ENCODE results near the gene MUC21. TPM values are rescaled to one million over a fixed set of nuclear protein-coding genes. Genes with fewer than 3 reads are reported as not detected.
"Not testable (repeated sequence)": the region's sequence is repeated elsewhere in the genome, so short reads cannot be mapped to it uniquely, and the experiment has no call there.

The MUC21 gene
- total RNA-seq, 2 donors from 2014 or later = not detected

GRCh38 chr6:30957716-30958115 is 25.8 kb upstream of the MUC21 start:
- Mint-ChIP-seq H3K36me3 (ENCODE audit: low read depth) (no peaks in the 10 kb centered on the region), H3K4me1 (no peaks in the 10 kb centered on the region), H3K9me3 (no peaks in the 10 kb centered on the region), H3K4me3 (no peak overlapping the region), H3K27me3 (peaks cover 37% of the 10 kb centered on the region), H3K27ac (no peak overlapping the region)
- ATAC-seq (replicated peaks) = no peak

GRCh38 chr6:30960907-30961673 is 22.4 kb upstream of the MUC21 start:
- Mint-ChIP-seq H3K27me3 (peaks cover 44% of the 10 kb centered on the region), H3K36me3 (ENCODE audit: low read depth) (no peaks in the 10 kb centered on the region), H3K9me3 (no peaks in the 10 kb centered on the region), H3K4me1 (peaks cover 23% of the 10 kb centered on the region), H3K4me3 (no peak overlapping the region), H3K27ac (no peak overlapping the region)
- ATAC-seq (replicated peaks) = no peak

- H3K4me3 Mint-ChIP-seq = no peak overlapping the region
- peaks cover 32% of the 10 kb centered on the region for H3K27me3 Mint-ChIP-seq
- H3K4me1 Mint-ChIP-seq = peaks cover 23% of the 10 kb centered on the region
- H3K36me3 Mint-ChIP-seq (ENCODE audit: low read depth) = no peaks in the 10 kb centered on the region
- no peaks in the 10 kb centered on the region for H3K9me3 Mint-ChIP-seq
- ATAC-seq (replicated peaks) = no peak
- H3K27ac Mint-ChIP-seq = no peak overlapping the region
These were observed 20.8 kb upstream of the MUC21 start for GRCh38 chr6:30962716-30963115.

GRCh38 chr6:30963641-30964040 is 19.9 kb upstream of the MUC21 start:
- H3K27ac Mint-ChIP-seq = no peak overlapping the region
- no peaks in the 10 kb centered on the region for H3K9me3 Mint-ChIP-seq
- peak overlapping the region; percentile 39 for H3K4me3 Mint-ChIP-seq
- peaks cover 29% of the 10 kb centered on the region for H3K27me3 Mint-ChIP-seq
- peaks cover 23% of the 10 kb centered on the region for H3K4me1 Mint-ChIP-seq
- ATAC-seq (replicated peaks) = peak; percentile 60
- no peaks in the 10 kb centered on the region for H3K36me3 Mint-ChIP-seq (ENCODE audit: low read depth)

GRCh38 chr6:30964075-30964474 is 19.4 kb upstream of the MUC21 start:
- Mint-ChIP-seq H3K4me1 (peaks cover 23% of the 10 kb centered on the region), H3K36me3 (ENCODE audit: low read depth) (no peaks in the 10 kb centered on the region), H3K27ac (peak overlapping the region; percentile 20), H3K9me3 (no peaks in the 10 kb centered on the region), H3K27me3 (peaks cover 27% of the 10 kb centered on the region), H3K4me3 (peak overlapping the region; percentile 39)
- peak; percentile 80 for ATAC-seq (replicated peaks)

- Mint-ChIP-seq H3K9me3 (no peaks in the 10 kb centered on the region), H3K27ac (peak overlapping the region; percentile 20)
These were observed 18.3 kb upstream of the MUC21 start for GRCh38 chr6:30965140-30965601.

GRCh38 chr6:30966154-30966553 is 17.4 kb upstream of the MUC21 start:
- H3K27ac Mint-ChIP-seq = peak overlapping the region; percentile 20
- no peaks in the 10 kb centered on the region for H3K36me3 Mint-ChIP-seq (ENCODE audit: low read depth)
- H3K27me3 Mint-ChIP-seq = peaks cover 22% of the 10 kb centered on the region
- no peak overlapping the region for H3K4me3 Mint-ChIP-seq
- ATAC-seq (replicated peaks) = no peak
- peaks cover 23% of the 10 kb centered on the region for H3K4me1 Mint-ChIP-seq
- no peaks in the 10 kb centered on the region for H3K9me3 Mint-ChIP-seq

More at GRCh38 chr6:30965140-30965601, 18.3 kb upstream of the MUC21 start:
- Mint-ChIP-seq H3K36me3 (ENCODE audit: low read depth) (no peaks in the 10 kb centered on the region), H3K4me3 (no peak overlapping the region), H3K4me1 (peaks cover 23% of the 10 kb centered on the region), H3K27me3 (peaks cover 25% of the 10 kb centered on the region)
- ATAC-seq (replicated peaks) = peak; percentile 58

GRCh38 chr6:30969171-30969570 is 14.3 kb upstream of the MUC21 start:
- H3K9me3 Mint-ChIP-seq; ATAC-seq (replicated peaks); H3K27ac Mint-ChIP-seq; H3K4me3 Mint-ChIP-seq; H3K36me3 Mint-ChIP-seq (ENCODE audit: low read depth): not testable (repeated sequence)
- Mint-ChIP-seq H3K4me1 (peaks cover 15% of the 10 kb centered on the region), H3K27me3 (peaks cover 30% of the 10 kb centered on the region)

- peaks cover 15% of the 10 kb centered on the region for H3K27me3 Mint-ChIP-seq
- no peaks in the 10 kb centered on the region for H3K9me3 Mint-ChIP-seq
- H3K4me3 Mint-ChIP-seq = no peak overlapping the region
- H3K27ac Mint-ChIP-seq = no peak overlapping the region
- H3K36me3 Mint-ChIP-seq (ENCODE audit: low read depth) = no peaks in the 10 kb centered on the region
- no peaks in the 10 kb centered on the region for H3K4me1 Mint-ChIP-seq
- ATAC-seq (replicated peaks) = no peak
These were observed 12.6 kb upstream of the MUC21 start for GRCh38 chr6:30970946-30971345.

- H3K9me3 Mint-ChIP-seq = no peaks in the 10 kb centered on the region
- H3K4me3 Mint-ChIP-seq = no peak overlapping the region
- H3K27me3 Mint-ChIP-seq = peaks cover 15% of the 10 kb centered on the region
- no peaks in the 10 kb centered on the region for H3K36me3 Mint-ChIP-seq (ENCODE audit: low read depth)
- no peak for ATAC-seq (replicated peaks)
- no peaks in the 10 kb centered on the region for H3K4me1 Mint-ChIP-seq
- H3K27ac Mint-ChIP-seq = no peak overlapping the region
These were observed 10.7 kb upstream of the MUC21 start for GRCh38 chr6:30972816-30973215.

- peaks cover 27% of the 10 kb centered on the region for H3K27me3 Mint-ChIP-seq
- H3K4me1 Mint-ChIP-seq = no peaks in the 10 kb centered on the region
- no peak overlapping the region for H3K4me3 Mint-ChIP-seq
- H3K36me3 Mint-ChIP-seq (ENCODE audit: low read depth) = no peaks in the 10 kb centered on the region
- ATAC-seq (replicated peaks) = no peak
- H3K27ac Mint-ChIP-seq = no peak overlapping the region
- no peaks in the 10 kb centered on the region for H3K9me3 Mint-ChIP-seq
These were observed 8.8 kb upstream of the MUC21 start for GRCh38 chr6:30974490-30975252.

- Mint-ChIP-seq H3K4me3 (no peak overlapping the region), H3K4me1 (no peaks in the 10 kb centered on the region), H3K27me3 (peaks cover 36% of the 10 kb centered on the region), H3K36me3 (ENCODE audit: low read depth) (no peaks in the 10 kb centered on the region), H3K9me3 (no peaks in the 10 kb centered on the region), H3K27ac (no peak overlapping the region)
- no peak for ATAC-seq (replicated peaks)
These were observed 4.4 kb upstream of the MUC21 start for GRCh38 chr6:30979141-30979540.

- no peaks in the 10 kb centered on the region for H3K9me3 Mint-ChIP-seq
- H3K27me3 Mint-ChIP-seq = peaks cover 36% of the 10 kb centered on the region
- no peak overlapping the region for H3K27ac Mint-ChIP-seq
- H3K36me3 Mint-ChIP-seq (ENCODE audit: low read depth) = no peaks in the 10 kb centered on the region
- no peak overlapping the region for H3K4me3 Mint-ChIP-seq
- no peaks in the 10 kb centered on the region for H3K4me1 Mint-ChIP-seq
- no peak for ATAC-seq (replicated peaks)
These were observed 3.8 kb upstream of the MUC21 start for GRCh38 chr6:30979690-30980089.

- H3K36me3 Mint-ChIP-seq (ENCODE audit: low read depth) = no peaks in the 10 kb centered on the region
- no peak for ATAC-seq (replicated peaks)
- no peaks in the 10 kb centered on the region for H3K4me1 Mint-ChIP-seq
- H3K27me3 Mint-ChIP-seq = peaks cover 36% of the 10 kb centered on the region
- no peaks in the 10 kb centered on the region for H3K9me3 Mint-ChIP-seq
- no peak overlapping the region for H3K27ac Mint-ChIP-seq
- H3K4me3 Mint-ChIP-seq = no peak overlapping the region
These were observed 1.4 kb upstream of the MUC21 start for GRCh38 chr6:30981942-30982772.
